T-cell (primary cell): Measurements from ENCODE around the gene KDF1. TPM values are rescaled to one million over a fixed set of nuclear protein-coding genes. Genes with fewer than 3 reads are reported as not detected.

ENCODE experiments used
- ATAC-seq, 4 experiments: fragments of 200-7000 bp in 3 of 4; fragments of 150-1000 bp in 1 of 4; cut with Tn5 transposase; replicated peaks in 1 of 4; 1 replicate in 3 of 4; 2 replicates in 1 of 4; pipeline ENCODE4 v1.10.0; 2021; ENCODE audit warnings: moderate library complexity in 3 of 4, mild to moderate bottlenecking in 2 of 4, moderate number of reproducible peaks in 1 of 4
- CTCF ChIA-PET, 2 donors: fragments of 300-600 bp; sonication (Branson Sonifier 250); formaldehyde crosslinking; loops; one replicate each; lab custom pipeline; 2022; ENCODE audit warnings: antibody characterized with exemption in 2 of 2; lab: Charles Lee
- POLR2A ChIA-PET, 2 donors: fragments of 300-600 bp; sonication (Branson Sonifier 250); formaldehyde crosslinking; loops; one replicate each; lab custom pipeline; 2022; ENCODE audit warnings: antibody characterized with exemption in 2 of 2; lab: Charles Lee
- DNase-seq, 35 experiments: peaks; one replicate each; pipeline versions ENCODE4 v3.0.0 to v3.0.0-alpha.2; 2013 to 2023
- H3K27ac ChIP-seq: one replicate; pipeline ENCODE4 v1.5.1; 2013; ENCODE audit warnings: low read length
- H3K27me3 ChIP-seq, 2 experiments: replicated peaks in 1 of 2; 1 replicate in 1 of 2; 2 replicates in 1 of 2; pipeline versions ENCODE4 v1.6.1 to v1.7.0; 2013; ENCODE audit warnings: low read length in 1 of 2, mixed read lengths in 1 of 2; ENCODE audit not compliant: control insufficient read depth in 2 of 2, insufficient read depth in 2 of 2; ENCODE audit errors: extremely low read depth in 1 of 2
- H3K36me3 ChIP-seq, 2 donors: 1 replicate in 1 of 2; 2 replicates in 1 of 2; pipeline versions ENCODE4 v1.6.1 to v1.7.0; 2013; ENCODE audit warnings: low read length in 1 of 2; ENCODE audit not compliant: control insufficient read depth in 2 of 2, insufficient read depth in 1 of 2; ENCODE audit errors: extremely low read depth in 1 of 2
- H3K4me1 ChIP-seq, 2 experiments: 1 replicate in 1 of 2; 2 replicates in 1 of 2; pipeline versions ENCODE4 v1.6.1 to v1.7.0; 2013; ENCODE audit warnings: low read length in 2 of 2, mixed read lengths in 1 of 2; ENCODE audit not compliant: insufficient read depth in 2 of 2, control insufficient read depth in 1 of 2; ENCODE audit errors: extremely low read depth in 1 of 2
- H3K4me3 ChIP-seq, 2 donors: 1 replicate in 1 of 2; 2 replicates in 1 of 2; pipeline versions ENCODE4 v1.5.1 to v1.7.0; 2013; ENCODE audit warnings: mild to moderate bottlenecking in 2 of 2, low read length in 1 of 2, moderate library complexity in 1 of 2; ENCODE audit not compliant: control insufficient read depth in 1 of 2; ENCODE audit errors: extremely low read depth in 1 of 2
- H3K9me3 ChIP-seq: 2 replicates; pipeline ENCODE4 v1.7.0; 2013
- H3K27ac Mint-ChIP-seq, 2 donors: one replicate each; pipeline ENCODE4 v1.8.0; 2020 to 2021; ENCODE audit warnings: mild to moderate bottlenecking in 2 of 2, mixed read lengths in 2 of 2
- H3K27me3 Mint-ChIP-seq, 2 donors: one replicate each; pipeline ENCODE4 v1.8.0; 2021 to 2022; ENCODE audit warnings: mixed read lengths in 2 of 2
- H3K36me3 Mint-ChIP-seq: one replicate; pipeline ENCODE4 v1.8.0; 2021; ENCODE audit warnings: mixed read lengths
- H3K4me1 Mint-ChIP-seq, 3 donors: one replicate each; pipeline ENCODE4 v1.8.0; 2020 to 2022; ENCODE audit warnings: mixed read lengths in 3 of 3, mild to moderate bottlenecking in 1 of 3
- H3K4me3 Mint-ChIP-seq, 3 donors: one replicate each; pipeline ENCODE4 v1.8.0; 2020 to 2022; ENCODE audit warnings: mild to moderate bottlenecking in 3 of 3, mixed read lengths in 3 of 3, moderate library complexity in 3 of 3
- H3K9me3 Mint-ChIP-seq, 3 donors: one replicate each; pipeline ENCODE4 v1.8.0; 2020 to 2022; ENCODE audit warnings: mixed read lengths in 3 of 3
- WGBS: methylation state at CpG from one replicate; pipeline ENCODE4 v1.1.5; 2013; ENCODE audit warnings: missing lambda C conversion rate; ENCODE audit not compliant: insufficient coverage; 5-methylcytosine and 5-hydroxymethylcytosine counted together
- total RNA-seq, 35 experiments: library from RNA in 6 of 35; stranded (reverse) in 6 of 35; fragments of 120-200 nt in 1 of 35; gene quantifications; one replicate each; pipeline versions ENCODE4 v1.2.1 to v1.2.4 and lab custom pipeline; 2013 to 2026

Gene KDF1
- total RNA-seq, 5 donors from 2014 or later (not counting 1 experiment from before 2014, with no cell fraction given), result 0.84 to 2.8 (median 2.3) TPM

GRCh38 chr1:26986658-26987057, 26.4 kb upstream of the KDF1 start:
- no peak overlapping the region for H3K27ac ChIP-seq
- Mint-ChIP-seq H3K36me3 (no peaks in the 10 kb centered on the region), H3K9me3 (no peaks in the 10 kb centered on the region), H3K4me1 (peaks cover 0 to 4% (median 4%) of the 10 kb centered on the region in 3 donors), H3K27me3 (peaks cover 29 to 31% of the 10 kb centered on the region in 2 donors), H3K27ac (no peak overlapping the region), H3K4me3 (no peak overlapping the region)
- H3K4me3 ChIP-seq, result no peak overlapping the region
- H3K36me3 ChIP-seq, result no peaks in the 10 kb centered on the region
- peaks cover 5 to 36% of the 10 kb centered on the region in 2 experiments for H3K27me3 ChIP-seq
- DNase-seq, result no peak
- 86% methylated on average over 1 of the region's 2 CpGs for WGBS
- ATAC-seq, result no peak
- ChIA-PET POLR2A (interaction anchor here in 1 of 2 donors (0.6 kb wide), 1 partner anchor 904 kb away, joined by 5 read pairs; no protein-coding TSS in a partner anchor), CTCF (interaction anchor here in 1 of 2 donors (0.6 to 1.1 kb wide), 3 partner anchors 8 to 60 kb away, joined by 3 to 5 read pairs (median 4); no protein-coding TSS in a partner anchor)
- no peaks in the 10 kb centered on the region for H3K4me1 ChIP-seq
- H3K9me3 ChIP-seq, result no peaks in the 10 kb centered on the region

GRCh38 chr1:26984291-26984690, 24.0 kb upstream of the KDF1 start:
- Mint-ChIP-seq H3K4me3 (no peak overlapping the region), H3K4me1 (peaks cover 0 to 1% (median 0%) of the 10 kb centered on the region in 3 donors), H3K27me3 (peaks cover 18 to 20% of the 10 kb centered on the region in 2 donors), H3K27ac (no peak overlapping the region), H3K9me3 (no peaks in the 10 kb centered on the region), H3K36me3 (no peaks in the 10 kb centered on the region)
- POLR2A ChIA-PET, result interaction anchor here in 1 of 2 donors (0.7 kb wide), 1 partner anchor 13 kb away, joined by 4 read pairs; no protein-coding TSS in a partner anchor
- no peak overlapping the region for H3K27ac ChIP-seq
- H3K36me3 ChIP-seq, result no peaks in the 10 kb centered on the region
- DNase-seq, result no peak
- H3K9me3 ChIP-seq, result no peaks in the 10 kb centered on the region
- 93% methylated on average over 7 of the region's 8 CpGs for WGBS
- no peaks in the 10 kb centered on the region for H3K4me1 ChIP-seq
- H3K4me3 ChIP-seq, result no peak overlapping the region
- CTCF ChIA-PET, result no interaction called here
- H3K27me3 ChIP-seq, result peaks cover 2 to 33% of the 10 kb centered on the region in 2 experiments
- no peak for ATAC-seq

GRCh38 chr1:26983863-26984262, 23.6 kb upstream of the KDF1 start:
- POLR2A ChIA-PET, result interaction anchor here in 1 of 2 donors (0.7 kb wide), 1 partner anchor 13 kb away, joined by 4 read pairs; no protein-coding TSS in a partner anchor
- peaks cover 2 to 30% of the 10 kb centered on the region in 2 experiments for H3K27me3 ChIP-seq
- H3K9me3 Mint-ChIP-seq, result no peaks in the 10 kb centered on the region
- peaks cover 18 to 20% of the 10 kb centered on the region in 2 donors for H3K27me3 Mint-ChIP-seq
- H3K9me3 ChIP-seq, result no peaks in the 10 kb centered on the region
- H3K4me3 ChIP-seq, result no peak overlapping the region
- H3K4me1 Mint-ChIP-seq, result peaks cover 0 to 1% (median 0%) of the 10 kb centered on the region in 3 donors
- H3K36me3 Mint-ChIP-seq, result no peaks in the 10 kb centered on the region
- ATAC-seq, result no peak
- no peaks in the 10 kb centered on the region for H3K36me3 ChIP-seq
- H3K4me1 ChIP-seq, result no peaks in the 10 kb centered on the region
- CTCF ChIA-PET, result no interaction called here
- H3K4me3 Mint-ChIP-seq, result no peak overlapping the region
- WGBS, result 19% methylated on average over 3 of the region's 5 CpGs
- DNase-seq, result no peak
- H3K27ac Mint-ChIP-seq, result no peak overlapping the region
- H3K27ac ChIP-seq, result no peak overlapping the region

GRCh38 chr1:26981146-26981846, 21.0 kb upstream of the KDF1 start:
- no peaks in the 10 kb centered on the region for H3K4me1 ChIP-seq
- peaks cover 0 to 1% (median 0%) of the 10 kb centered on the region in 3 donors for H3K4me1 Mint-ChIP-seq
- no peaks in the 10 kb centered on the region for H3K36me3 Mint-ChIP-seq
- peaks cover 0 to 24% of the 10 kb centered on the region in 2 experiments for H3K27me3 ChIP-seq
- WGBS, result 75% methylated on average over 3 of the region's 3 CpGs
- ATAC-seq, result no peak
- H3K4me3 ChIP-seq, result no peak overlapping the region
- no peak overlapping the region for H3K27ac Mint-ChIP-seq
- ChIA-PET POLR2A (interaction anchor here in 1 of 2 donors (0.6 kb wide), 1 partner anchor 14 kb away, joined by 3 read pairs; no protein-coding TSS in a partner anchor), CTCF (interaction anchor here in 1 of 2 donors (0.6 kb wide), 1 partner anchor 1756 kb away, joined by 4 read pairs; the partner anchor contains the start of gene YTHDF2)
- peaks cover 15% of the 10 kb centered on the region in 2 donors for H3K27me3 Mint-ChIP-seq
- DNase-seq, result no peak
- H3K9me3 Mint-ChIP-seq, result no peaks in the 10 kb centered on the region
- no peaks in the 10 kb centered on the region for H3K36me3 ChIP-seq
- no peak overlapping the region for H3K27ac ChIP-seq
- H3K9me3 ChIP-seq, result no peaks in the 10 kb centered on the region
- no peak overlapping the region for H3K4me3 Mint-ChIP-seq

- Mint-ChIP-seq H3K9me3 (no peaks in the 10 kb centered on the region), H3K4me1 (peaks cover 0 to 1% (median 0%) of the 10 kb centered on the region in 3 donors), H3K36me3 (no peaks in the 10 kb centered on the region), H3K27me3 (peaks cover 10 to 11% of the 10 kb centered on the region in 2 donors), H3K27ac (no peak overlapping the region), H3K4me3 (no peak overlapping the region)
- POLR2A ChIA-PET, result interaction anchor here in 1 of 2 donors (0.6 kb wide), 1 partner anchor 32 kb away, joined by 5 read pairs; no protein-coding TSS in a partner anchor
- CTCF ChIA-PET, result interaction anchor here in 1 of 2 donors (0.5 kb wide), 1 partner anchor 1608 kb away, joined by 3 read pairs; no protein-coding TSS in a partner anchor
- 80% methylated on average over 1 of the region's 2 CpGs for WGBS
- Histone ChIP-seq H3K36me3 (no peaks in the 10 kb centered on the region), H3K27ac (no peak overlapping the region), H3K9me3 (no peaks in the 10 kb centered on the region), H3K4me3 (no peak overlapping the region), H3K4me1 (no peaks in the 10 kb centered on the region), H3K27me3 (peaks cover 0 to 19% of the 10 kb centered on the region in 2 experiments)
- no peak for ATAC-seq
- DNase-seq, result no peak
Measured at GRCh38 chr1:26978901-26979300, 18.6 kb upstream of the KDF1 start.

- no peak overlapping the region for H3K4me3 Mint-ChIP-seq
- no peak overlapping the region for H3K27ac Mint-ChIP-seq
Measured at GRCh38 chr1:26976621-26977510, 16.6 kb upstream of the KDF1 start.

More at GRCh38 chr1:26976621-26977510, 16.6 kb upstream of the KDF1 start:
- Histone ChIP-seq H3K27ac (no peak overlapping the region), H3K36me3 (no peaks in the 10 kb centered on the region), H3K27me3 (peaks cover 0 to 6% of the 10 kb centered on the region in 2 experiments), H3K4me1 (no peaks in the 10 kb centered on the region), H3K4me3 (no peak overlapping the region), H3K9me3 (no peaks in the 10 kb centered on the region)
- no peak for DNase-seq
- Mint-ChIP-seq H3K36me3 (no peaks in the 10 kb centered on the region), H3K9me3 (no peaks in the 10 kb centered on the region), H3K27me3 (peaks cover 7 to 10% of the 10 kb centered on the region in 2 donors), H3K4me1 (no peaks in the 10 kb centered on the region)
- ATAC-seq, result no peak
- ChIA-PET POLR2A (no interaction called here), CTCF (no interaction called here)
- 100% methylated on average over 1 of the region's 3 CpGs for WGBS
